ENCODE measurements around the gene MTFR2.
"Not testable (repeated sequence)": the region's sequence is repeated elsewhere in the genome, so short reads cannot be mapped to it uniquely, and the experiment has no call there.

MTFR2 gene

DNA sequence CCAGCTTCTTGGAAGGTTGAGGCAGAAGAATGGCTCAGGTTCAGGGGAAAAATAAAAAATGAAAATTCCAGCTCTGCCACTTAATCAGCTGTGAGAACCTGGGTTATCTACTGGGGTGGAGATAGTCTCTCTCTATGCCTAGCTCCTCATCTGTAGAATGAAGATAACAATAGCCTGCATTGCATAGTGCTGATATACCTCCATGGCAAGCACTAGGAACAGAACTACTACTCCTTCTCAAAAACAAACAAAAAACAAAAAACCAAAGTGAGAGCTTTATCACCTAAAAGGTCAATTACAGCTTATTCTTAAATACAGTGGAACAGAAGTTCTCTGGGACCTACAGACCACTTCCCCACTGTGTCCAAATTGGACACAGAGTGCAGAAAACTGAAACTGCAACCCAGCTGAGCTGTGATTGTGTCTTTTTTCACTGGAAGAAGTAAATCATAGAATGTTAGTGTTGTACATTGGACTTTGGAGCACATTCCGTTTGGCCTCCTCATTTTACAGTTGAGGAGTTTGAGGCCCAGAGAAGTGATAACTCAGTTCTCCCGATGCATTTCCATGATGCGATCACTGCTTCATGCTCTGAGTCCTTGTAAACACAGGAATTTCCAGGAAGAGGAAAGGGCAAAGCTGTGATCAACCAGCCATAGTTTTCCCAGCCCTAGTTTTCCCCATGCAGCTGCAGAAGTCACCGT, 23.3 kb downstream of the MTFR2 start:
- Histone ChIP-seq H4K20me1 (ENCODE audit: low read depth, low read length) (no peaks in the 10 kb centered on the region), H3K9ac (ENCODE audit: low read length) (no peak overlapping the region), H3K27ac (ENCODE audit: low read depth, low read length) (no peak overlapping the region), H2AFZ (ENCODE audit: low read depth, low read length, severe bottlenecking) (peak overlapping the region; percentile 64), H3F3A (ENCODE audit: insufficient read depth) (no peaks in the 10 kb centered on the region), H3K27me3 (ENCODE audit: low read length) (no peaks in the 10 kb centered on the region), H3K9me3 (ENCODE audit: insufficient read depth, low read length) (no peaks in the 10 kb centered on the region), H3K4me3 (ENCODE audit: insufficient read depth, low read length, poor library complexity, severe bottlenecking) (no peak overlapping the region), H3K9me2 (replicated peaks; ENCODE audit: insufficient read depth, low read length) (no peaks in the 10 kb centered on the region), H3K79me2 (ENCODE audit: insufficient read depth, low read length) (no peaks in the 10 kb centered on the region), H3K4me2 (ENCODE audit: low read depth, low read length, poor library complexity, severe bottlenecking) (peak overlapping the region; percentile 41), H3K36me3 (ENCODE audit: low read length) (0 out of 2 replicates have a peak, but pooled peaks cover 4% of the 10 kb centered on the region)
- no peak for TF ChIP-seq EZH2phosphoT487 (conservative IDR thresholded peaks at IDR 0.05; ENCODE audit: low read length)
- TF ChIP-seq, protein P1, sequence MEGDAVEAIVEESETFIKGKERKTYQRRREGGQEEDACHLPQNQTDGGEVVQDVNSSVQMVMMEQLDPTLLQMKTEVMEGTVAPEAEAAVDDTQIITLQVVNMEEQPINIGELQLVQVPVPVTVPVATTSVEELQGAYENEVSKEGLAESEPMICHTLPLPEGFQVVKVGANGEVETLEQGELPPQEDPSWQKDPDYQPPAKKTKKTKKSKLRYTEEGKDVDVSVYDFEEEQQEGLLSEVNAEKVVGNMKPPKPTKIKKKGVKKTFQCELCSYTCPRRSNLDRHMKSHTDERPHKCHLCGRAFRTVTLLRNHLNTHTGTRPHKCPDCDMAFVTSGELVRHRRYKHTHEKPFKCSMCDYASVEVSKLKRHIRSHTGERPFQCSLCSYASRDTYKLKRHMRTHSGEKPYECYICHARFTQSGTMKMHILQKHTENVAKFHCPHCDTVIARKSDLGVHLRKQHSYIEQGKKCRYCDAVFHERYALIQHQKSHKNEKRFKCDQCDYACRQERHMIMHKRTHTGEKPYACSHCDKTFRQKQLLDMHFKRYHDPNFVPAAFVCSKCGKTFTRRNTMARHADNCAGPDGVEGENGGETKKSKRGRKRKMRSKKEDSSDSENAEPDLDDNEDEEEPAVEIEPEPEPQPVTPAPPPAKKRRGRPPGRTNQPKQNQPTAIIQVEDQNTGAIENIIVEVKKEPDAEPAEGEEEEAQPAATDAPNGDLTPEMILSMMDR (IDR thresholded peaks at IDR 0.05; ENCODE audit: insufficient read depth, low read length, poor library complexity, severe bottlenecking), result no peak

DNA sequence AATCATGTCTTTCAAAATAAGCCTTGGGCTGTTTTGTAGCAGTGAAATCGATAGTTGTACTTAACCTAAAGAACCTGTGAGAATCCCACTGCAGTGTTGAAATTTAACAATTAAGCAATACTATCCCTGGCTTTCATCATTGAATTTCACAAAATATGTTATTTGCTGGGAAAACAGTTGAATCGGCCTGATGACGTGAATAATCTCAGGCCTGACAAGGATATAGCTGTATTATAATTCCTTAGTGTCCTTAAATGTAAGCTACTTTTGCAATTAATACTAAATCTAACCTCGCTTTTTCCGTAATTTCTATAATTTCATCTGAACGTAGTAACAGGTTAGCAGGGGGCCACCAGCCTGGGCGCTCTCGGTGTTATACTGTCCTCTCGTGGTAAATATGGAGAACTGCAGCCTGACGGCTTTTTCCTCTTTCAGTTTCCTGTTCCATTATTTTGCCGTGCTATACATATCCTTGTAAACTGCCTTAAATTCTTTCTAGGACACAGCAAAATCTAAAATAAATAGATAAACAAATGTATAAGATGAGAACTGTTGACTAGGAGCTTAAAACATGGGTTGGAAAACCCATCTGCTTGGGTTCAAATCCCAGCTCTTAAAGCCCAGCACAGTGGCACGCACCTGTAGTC, 24.0 kb downstream of the MTFR2 start:
- Histone ChIP-seq H3K79me2 (ENCODE audit: insufficient read depth, low read length) (no peaks in the 10 kb centered on the region), H4K20me1 (ENCODE audit: low read depth, low read length) (no peaks in the 10 kb centered on the region), H2AFZ (ENCODE audit: low read depth, low read length, severe bottlenecking) (peak overlapping the region; percentile 64), H3K27me3 (ENCODE audit: low read length) (no peaks in the 10 kb centered on the region), H3F3A (ENCODE audit: insufficient read depth) (no peaks in the 10 kb centered on the region), H3K27ac (ENCODE audit: low read depth, low read length) (no peak overlapping the region), H3K4me3 (ENCODE audit: insufficient read depth, low read length, poor library complexity, severe bottlenecking) (no peak overlapping the region), H3K9me3 (ENCODE audit: insufficient read depth, low read length) (no peaks in the 10 kb centered on the region), H3K9me2 (replicated peaks; ENCODE audit: insufficient read depth, low read length) (no peaks in the 10 kb centered on the region), H3K9ac (ENCODE audit: low read length) (no peak overlapping the region), H3K36me3 (ENCODE audit: low read length) (0 out of 2 replicates have a peak, but pooled peaks cover 4% of the 10 kb centered on the region), H3K4me2 (ENCODE audit: low read depth, low read length, poor library complexity, severe bottlenecking) (peak overlapping the region; percentile 41)
- TF ChIP-seq, protein P1 (IDR thresholded peaks at IDR 0.05; ENCODE audit: insufficient read depth, low read length, poor library complexity, severe bottlenecking), result peak; percentile 97
- no peak for TF ChIP-seq EZH2phosphoT487 (conservative IDR thresholded peaks at IDR 0.05; ENCODE audit: low read length)

DNA sequence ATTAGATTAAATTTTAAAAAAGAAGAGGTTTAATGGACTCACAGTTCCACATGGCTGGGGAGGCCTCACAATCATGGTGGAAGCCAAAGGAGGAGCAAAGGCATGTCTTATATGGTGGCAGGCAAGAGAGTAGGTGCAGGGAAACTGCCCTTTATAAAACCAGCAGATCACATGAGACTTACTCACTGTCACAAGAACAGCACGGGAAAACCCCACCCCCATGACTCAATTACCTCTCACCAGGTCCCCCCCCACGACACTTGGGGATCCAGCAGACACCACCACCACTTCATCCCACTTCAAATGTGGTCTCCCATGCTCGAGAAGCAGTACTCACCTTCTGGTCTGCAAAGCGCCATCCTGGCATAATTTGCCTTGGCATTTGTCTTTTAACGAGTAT, 24.6 kb downstream of the MTFR2 start:
- no peak overlapping the region for H3K27ac ChIP-seq (ENCODE audit: low read depth, low read length)
- H4K20me1 ChIP-seq (ENCODE audit: low read depth, low read length), result no peaks in the 10 kb centered on the region
- H2AFZ ChIP-seq (ENCODE audit: low read depth, low read length, severe bottlenecking), result peak overlapping the region; percentile 64
- H3K79me2 ChIP-seq (ENCODE audit: insufficient read depth, low read length), result no peaks in the 10 kb centered on the region
- no peak overlapping the region for H3K4me3 ChIP-seq (ENCODE audit: insufficient read depth, low read length, poor library complexity, severe bottlenecking)
- no peak overlapping the region for H3K9ac ChIP-seq (ENCODE audit: low read length)
- H3K9me2 ChIP-seq (replicated peaks; ENCODE audit: insufficient read depth, low read length), result no peaks in the 10 kb centered on the region
- H3F3A ChIP-seq (ENCODE audit: insufficient read depth), result no peaks in the 10 kb centered on the region
- H3K4me2 ChIP-seq (ENCODE audit: low read depth, low read length, poor library complexity, severe bottlenecking), result no peak overlapping the region
- no peaks in the 10 kb centered on the region for H3K9me3 ChIP-seq (ENCODE audit: insufficient read depth, low read length)
- no peaks in the 10 kb centered on the region for H3K27me3 ChIP-seq (ENCODE audit: low read length)
- H3K36me3 ChIP-seq (ENCODE audit: low read length), result 0 out of 2 replicates have a peak, but pooled peaks cover under 1% of the 10 kb centered on the region
- no peak for TF ChIP-seq EZH2phosphoT487 (conservative IDR thresholded peaks at IDR 0.05; ENCODE audit: low read length)
- TF ChIP-seq, protein P1 (IDR thresholded peaks at IDR 0.05; ENCODE audit: insufficient read depth, low read length, poor library complexity, severe bottlenecking), result no peak

DNA sequence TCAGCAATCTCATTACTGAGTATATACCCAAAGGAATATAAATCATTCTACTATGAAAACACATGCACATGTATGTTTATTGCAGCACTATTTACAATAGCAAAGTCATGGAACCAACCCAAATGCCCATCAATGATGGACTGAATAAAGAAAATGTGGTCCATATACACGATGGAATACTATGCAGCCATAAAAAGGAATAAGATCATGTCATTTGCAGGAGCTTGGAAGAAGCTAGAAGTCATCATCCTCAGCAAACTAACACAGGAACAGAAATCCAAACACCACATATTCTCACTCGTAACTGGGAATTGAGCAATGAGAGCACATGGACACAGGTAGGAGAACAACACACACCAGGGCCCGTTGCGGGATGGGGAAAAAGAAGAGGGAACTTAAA, 25.1 kb downstream of the MTFR2 start:
- not testable (repeated sequence) for H4K20me1 ChIP-seq (ENCODE audit: low read depth, low read length); H3K27ac ChIP-seq (ENCODE audit: low read depth, low read length); H3K9me3 ChIP-seq (ENCODE audit: insufficient read depth, low read length)

More for the DNA sequence above, 25.1 kb downstream of the MTFR2 start:
- H3K4me2 ChIP-seq (ENCODE audit: low read depth, low read length, poor library complexity, severe bottlenecking); H3K36me3 ChIP-seq (ENCODE audit: low read length); H3K79me2 ChIP-seq (ENCODE audit: insufficient read depth, low read length); H3K27me3 ChIP-seq (ENCODE audit: low read length); H3K9me2 ChIP-seq (replicated peaks; ENCODE audit: insufficient read depth, low read length); H3K9ac ChIP-seq (ENCODE audit: low read length); H3K4me3 ChIP-seq (ENCODE audit: insufficient read depth, low read length, poor library complexity, severe bottlenecking); H2AFZ ChIP-seq (ENCODE audit: low read depth, low read length, severe bottlenecking); H3F3A ChIP-seq (ENCODE audit: insufficient read depth): not testable (repeated sequence)
